ENCODE data around the gene TBC1D19.

TBC1D19 gene

GRCh38 chr4:26741491-26741871 lies 157.6 kb downstream of the TBC1D19 start:
- ATAC-seq = no peak

- ATAC-seq = peak; percentile 100
Observed at GRCh38 chr4:26746802-26747213, 162.9 kb downstream of the TBC1D19 start.

GRCh38 chr4:26748811-26749210 lies 164.9 kb downstream of the TBC1D19 start:
- ATAC-seq = no peak

- no peak for ATAC-seq
Observed at GRCh38 chr4:26749867-26750266, 166.0 kb downstream of the TBC1D19 start.

DNA sequence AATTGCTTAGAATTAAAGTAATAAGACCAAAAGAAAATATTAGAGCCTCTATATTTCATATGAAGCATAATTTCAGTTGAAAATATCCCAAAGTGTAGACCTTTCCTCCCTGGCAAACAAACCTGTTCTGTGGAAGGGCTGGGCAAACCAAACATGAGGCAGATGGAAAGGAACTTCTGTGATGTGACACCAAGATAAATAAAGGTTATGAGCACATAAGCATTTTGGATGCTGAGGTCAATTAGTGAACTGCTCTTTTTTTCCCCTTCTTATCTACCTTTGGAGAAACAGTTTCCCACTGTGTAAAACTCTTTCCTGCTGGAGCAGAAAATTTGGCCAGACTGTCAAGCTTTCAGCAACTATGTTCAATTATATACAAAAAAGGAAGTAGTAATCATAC lies 167.1 kb downstream of the TBC1D19 start:
- ATAC-seq = no peak

DNA sequence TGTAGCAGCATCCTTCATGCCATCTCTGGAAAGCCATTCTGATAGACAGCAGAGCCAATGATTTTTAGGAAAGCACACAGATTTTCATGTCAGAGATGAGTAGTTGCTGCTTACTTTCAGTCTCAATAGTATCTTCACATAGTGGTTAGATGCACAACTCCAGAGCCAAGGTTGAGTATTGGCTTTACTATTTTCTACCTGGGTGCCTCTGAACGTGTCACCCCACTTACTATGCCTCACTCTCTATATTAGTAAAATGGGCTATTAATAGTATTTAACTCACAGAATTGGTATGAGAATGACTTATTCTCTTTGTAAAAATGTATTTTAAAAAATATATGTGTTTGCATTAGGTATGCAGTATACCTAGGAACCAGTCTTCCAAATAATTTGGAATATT lies 168.0 kb downstream of the TBC1D19 start:
- ATAC-seq = peak; percentile 83 to 91

GRCh38 chr4:26753187-26753586 lies 169.3 kb downstream of the TBC1D19 start:
- no peak for ATAC-seq

- no peak for ATAC-seq
Observed at GRCh38 chr4:26753617-26754016, 169.7 kb downstream of the TBC1D19 start.

- no peak for ATAC-seq
Observed at GRCh38 chr4:26757751-26758150, 173.9 kb downstream of the TBC1D19 start.

GRCh38 chr4:26758899-26759298 lies 175.0 kb downstream of the TBC1D19 start:
- no peak for ATAC-seq

GRCh38 chr4:26762650-26763049 lies 178.8 kb downstream of the TBC1D19 start:
- ATAC-seq = no peak

GRCh38 chr4:26763063-26763462 lies 179.2 kb downstream of the TBC1D19 start:
- no peak for ATAC-seq

DNA sequence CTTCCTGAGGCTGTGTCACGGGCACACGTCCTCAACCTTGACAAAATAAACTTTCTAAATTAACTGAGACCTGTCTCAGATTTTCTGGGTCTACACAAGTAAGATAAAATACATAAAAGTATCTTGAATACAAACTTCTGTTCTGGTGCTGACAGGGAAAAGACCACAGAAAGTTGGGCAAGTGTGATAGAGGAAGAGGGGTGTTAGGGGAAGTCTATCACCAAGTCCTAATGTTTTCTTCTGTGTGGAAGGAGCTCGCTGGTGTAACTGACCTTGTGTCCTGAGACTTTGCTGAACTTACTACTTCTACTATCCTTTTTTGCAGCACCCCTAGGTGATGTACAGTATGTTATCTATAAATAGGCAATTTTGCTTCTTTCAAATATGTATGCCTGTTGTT lies 179.8 kb downstream of the TBC1D19 start:
- ATAC-seq = no peak

- no peak for ATAC-seq
Observed at GRCh38 chr4:26764231-26764630, 180.3 kb downstream of the TBC1D19 start.

DNA sequence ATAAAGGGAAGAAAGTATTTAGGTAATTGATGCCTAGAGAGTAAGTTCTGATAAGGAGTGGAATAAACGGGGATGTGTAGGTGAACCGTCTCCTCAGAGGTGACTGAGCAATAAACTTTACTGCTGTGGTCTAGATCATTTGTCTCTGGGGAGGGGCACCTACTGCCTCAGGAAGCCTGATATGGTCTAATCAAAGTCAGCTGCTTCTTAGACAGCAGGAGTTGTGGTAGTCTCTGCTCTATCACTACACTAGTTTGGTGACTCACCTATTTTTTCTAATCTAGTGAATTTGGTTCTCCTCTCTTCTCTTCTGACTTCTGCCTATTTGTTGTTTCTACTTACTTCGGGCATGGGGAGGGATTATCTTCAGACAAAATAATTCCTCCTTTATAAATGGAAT lies 181.6 kb downstream of the TBC1D19 start:
- peak in 1 of 2 donors; percentile 33 for ATAC-seq

- no peak for ATAC-seq
Observed at GRCh38 chr4:26766141-26766540, 182.3 kb downstream of the TBC1D19 start.

GRCh38 chr4:26772096-26772873 lies 188.4 kb downstream of the TBC1D19 start:
- ATAC-seq = no peak

DNA sequence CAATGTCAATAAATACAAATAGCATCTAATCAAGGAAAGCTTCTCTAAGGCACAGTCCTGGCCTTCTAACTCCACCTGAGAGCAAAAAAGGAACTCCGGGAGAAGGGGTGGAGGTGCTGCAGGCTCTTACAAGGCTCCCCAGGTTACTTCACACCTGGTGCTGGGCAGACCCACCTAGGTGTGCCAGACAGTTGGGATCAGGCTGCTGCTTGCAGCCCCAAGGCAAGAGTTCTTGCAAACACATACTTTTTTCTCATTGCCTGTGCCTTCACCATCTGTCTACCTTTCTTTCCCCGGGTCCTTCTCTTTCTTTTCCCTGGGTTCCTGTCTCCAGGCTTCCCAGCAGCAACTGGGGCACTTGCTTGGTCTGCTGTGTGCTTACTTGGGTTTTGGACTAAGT lies 195.3 kb downstream of the TBC1D19 start:
- no peak for ATAC-seq

- ATAC-seq = no peak
Observed at GRCh38 chr4:26779674-26780073, 195.8 kb downstream of the TBC1D19 start.

DNA sequence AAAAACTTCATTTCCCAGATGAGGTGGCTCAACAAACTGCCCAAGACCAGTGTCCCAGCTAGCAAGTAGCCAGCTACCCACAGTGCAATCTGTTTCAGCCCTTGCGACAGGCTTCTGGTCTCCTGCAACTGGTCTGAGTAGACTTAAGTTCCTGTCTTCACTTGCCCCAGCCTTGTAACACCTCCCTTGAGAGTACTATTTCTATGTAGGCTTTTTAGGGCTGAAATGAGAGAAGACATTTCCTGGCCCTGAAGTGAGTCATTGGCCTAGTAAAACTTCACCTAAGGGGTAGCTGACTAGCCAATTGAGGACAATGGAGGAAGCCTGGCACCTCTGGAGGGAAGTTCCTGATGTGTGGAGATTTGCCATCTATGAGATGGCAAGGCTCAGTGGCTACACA lies 196.7 kb downstream of the TBC1D19 start:
- ATAC-seq = peak in 1 of 2 donors; percentile 13

DNA sequence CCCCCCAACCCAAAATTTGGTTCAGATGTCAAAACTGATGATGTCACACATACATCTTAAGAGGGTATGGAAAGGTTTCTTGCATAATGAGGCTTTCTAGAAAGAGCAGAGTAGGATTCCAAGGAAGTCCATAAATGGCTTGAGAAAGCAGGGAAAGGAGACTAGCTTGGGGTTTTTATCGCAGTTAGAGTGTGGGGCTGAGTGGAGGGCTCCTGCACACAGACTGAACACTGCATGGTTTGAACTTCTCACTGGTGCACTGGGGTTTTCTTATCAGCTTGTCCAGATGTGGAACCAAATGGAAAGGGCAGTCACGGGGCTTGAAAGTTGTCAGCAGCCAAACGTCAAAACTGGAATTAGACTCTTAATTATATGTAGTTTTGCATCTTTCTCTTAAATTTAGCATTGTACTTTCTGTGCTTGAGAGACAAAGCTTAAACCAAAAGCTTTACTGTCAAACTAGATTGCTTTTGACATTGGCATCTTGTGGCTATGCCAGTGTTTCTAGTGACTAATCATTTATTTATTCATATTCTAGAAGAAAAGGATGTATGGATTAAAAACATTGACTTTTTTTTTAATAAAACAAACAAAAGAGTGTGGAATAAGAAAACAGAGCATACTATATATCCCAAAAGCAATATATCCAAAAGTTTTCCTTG lies 198.4 kb downstream of the TBC1D19 start:
- ATAC-seq = no peak

DNA sequence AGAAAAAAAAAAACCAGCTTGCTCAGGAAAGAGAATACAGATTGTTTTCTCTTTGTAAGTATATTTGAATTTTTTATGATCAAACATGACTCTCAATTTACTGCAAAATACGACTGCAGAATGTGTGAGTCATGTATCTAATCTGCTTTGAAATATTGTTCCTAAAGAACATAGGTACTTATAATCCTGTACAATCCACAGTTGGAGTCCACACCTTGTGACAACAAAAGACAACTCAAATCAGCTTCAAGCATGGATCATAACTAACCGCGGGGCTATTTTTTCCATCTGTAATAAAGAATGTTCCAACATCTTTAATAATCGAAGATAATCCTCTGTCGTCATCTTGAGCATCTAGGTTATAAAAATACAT lies 198.9 kb downstream of the TBC1D19 start:
- ATAC-seq = no peak

DNA sequence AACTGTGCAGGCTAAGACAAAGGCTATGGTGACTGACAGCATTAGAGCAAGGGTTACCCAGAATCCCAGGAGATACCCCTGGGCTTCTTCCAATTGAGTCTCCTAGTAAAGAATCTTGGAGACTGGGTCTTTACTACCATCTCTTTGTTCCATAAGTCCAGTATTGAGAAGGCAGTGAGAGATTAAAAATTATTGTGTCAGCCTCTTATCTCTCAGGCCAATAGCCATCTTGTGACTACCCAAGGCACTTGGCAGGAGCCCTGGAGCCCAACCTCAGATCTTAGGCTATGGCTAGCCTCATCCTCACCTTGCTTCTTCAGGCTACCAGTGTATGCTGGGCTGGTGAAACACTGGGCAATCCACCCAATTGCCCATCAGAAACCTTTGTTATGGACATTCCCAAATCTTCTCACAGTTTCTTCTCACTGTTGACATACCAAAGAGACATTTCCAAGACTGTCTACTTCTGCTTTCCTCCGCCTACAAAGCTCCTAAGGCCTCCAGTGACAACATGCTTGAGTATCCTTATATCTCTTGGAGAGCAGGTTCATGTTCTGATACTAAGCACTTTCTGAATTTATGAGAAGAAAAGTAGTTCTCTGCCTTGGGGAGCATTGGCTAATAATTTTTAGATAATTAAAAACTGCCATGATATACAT lies 200.5 kb downstream of the TBC1D19 start:
- ATAC-seq = no peak

GRCh38 chr4:26785312-26785711 lies 201.4 kb downstream of the TBC1D19 start:
- no peak for ATAC-seq

Measured in activated CD4-positive, CD25-positive, alpha-beta regulatory T cell treated with anti-CD3 and anti-CD28 coated beads, Interleukin-2, amount 50 U/mL, for 24 hours (primary cell).